NB4 (cell line): Measurements from ENCODE around the gene PTPRG.

Experiments used
- MYC ChIP-seq: IDR thresholded peaks from 2 replicates; pipeline ENCODE4 v1.6.1; 2011; ENCODE audit warnings: low read depth, low read length
- POLR2A ChIP-seq: IDR thresholded peaks from 2 replicates; pipeline ENCODE4 v1.6.1; 2011; ENCODE audit warnings: mild to moderate bottlenecking; ENCODE audit not compliant: insufficient read length; ENCODE audit errors: extremely low read depth
- TF ChIP-seq, protein P1 (sequence below): IDR thresholded peaks from one replicate; pipeline ENCODE4 v1.5.1; 2012; ENCODE audit warnings: low read depth, low read length
- TF ChIP-seq, protein P2 (sequence below): IDR thresholded peaks from 2 replicates; pipeline ENCODE4 v1.6.1; 2011; ENCODE audit warnings: low read depth, low read length

- no peak for TF ChIP-seq POLR2A
- TF ChIP-seq, protein P1, sequence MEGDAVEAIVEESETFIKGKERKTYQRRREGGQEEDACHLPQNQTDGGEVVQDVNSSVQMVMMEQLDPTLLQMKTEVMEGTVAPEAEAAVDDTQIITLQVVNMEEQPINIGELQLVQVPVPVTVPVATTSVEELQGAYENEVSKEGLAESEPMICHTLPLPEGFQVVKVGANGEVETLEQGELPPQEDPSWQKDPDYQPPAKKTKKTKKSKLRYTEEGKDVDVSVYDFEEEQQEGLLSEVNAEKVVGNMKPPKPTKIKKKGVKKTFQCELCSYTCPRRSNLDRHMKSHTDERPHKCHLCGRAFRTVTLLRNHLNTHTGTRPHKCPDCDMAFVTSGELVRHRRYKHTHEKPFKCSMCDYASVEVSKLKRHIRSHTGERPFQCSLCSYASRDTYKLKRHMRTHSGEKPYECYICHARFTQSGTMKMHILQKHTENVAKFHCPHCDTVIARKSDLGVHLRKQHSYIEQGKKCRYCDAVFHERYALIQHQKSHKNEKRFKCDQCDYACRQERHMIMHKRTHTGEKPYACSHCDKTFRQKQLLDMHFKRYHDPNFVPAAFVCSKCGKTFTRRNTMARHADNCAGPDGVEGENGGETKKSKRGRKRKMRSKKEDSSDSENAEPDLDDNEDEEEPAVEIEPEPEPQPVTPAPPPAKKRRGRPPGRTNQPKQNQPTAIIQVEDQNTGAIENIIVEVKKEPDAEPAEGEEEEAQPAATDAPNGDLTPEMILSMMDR, result no peak
- TF ChIP-seq, protein P2, sequence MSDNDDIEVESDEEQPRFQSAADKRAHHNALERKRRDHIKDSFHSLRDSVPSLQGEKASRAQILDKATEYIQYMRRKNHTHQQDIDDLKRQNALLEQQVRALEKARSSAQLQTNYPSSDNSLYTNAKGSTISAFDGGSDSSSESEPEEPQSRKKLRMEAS, result no peak
- no peak for TF ChIP-seq MYC
Observed at GRCh38 chr3:61796911-61797310, 235.5 kb downstream of the PTPRG start.
